H9 (cell line): ENCODE results near the gene ASIC1. TPM values are rescaled to one million over a fixed set of nuclear protein-coding genes. Genes with fewer than 3 reads are reported as not detected.

ENCODE experiments used
- DNase-seq: peaks from one replicate; pipeline ENCODE4 v3.0.0-alpha.2; 2017
- H2AFZ ChIP-seq: one replicate; pipeline ENCODE4 v1.6.1; 2013; ENCODE audit warnings: mild to moderate bottlenecking, low read length, control low read depth, moderate library complexity
- H2AK5ac ChIP-seq: 2 replicates; pipeline ENCODE4 v1.6.1; 2013; ENCODE audit warnings: low read length, control low read depth, mixed read lengths; ENCODE audit not compliant: insufficient read length
- H2BK120ac ChIP-seq: one replicate; pipeline ENCODE4 v1.6.1; 2013; ENCODE audit warnings: low read depth, mild to moderate bottlenecking, low read length, control low read depth, inconsistent platforms; ENCODE audit not compliant: poor library complexity, severe bottlenecking
- H2BK12ac ChIP-seq: 2 replicates; pipeline ENCODE4 v1.6.1; 2013; ENCODE audit warnings: low read length, control low read depth, mixed read lengths, low read depth; ENCODE audit not compliant: insufficient read length
- H2BK15ac ChIP-seq: 2 replicates; pipeline ENCODE4 v1.6.1; 2013; ENCODE audit warnings: low read depth, low read length, control low read depth
- H2BK20ac ChIP-seq: one replicate; pipeline ENCODE4 v1.6.1; 2013; ENCODE audit warnings: low read depth, mild to moderate bottlenecking, low read length, control low read depth, inconsistent platforms; ENCODE audit not compliant: poor library complexity, severe bottlenecking
- H2BK5ac ChIP-seq: 2 replicates; pipeline ENCODE4 v1.6.1; 2013; ENCODE audit warnings: low read length, control low read depth, mixed read lengths; ENCODE audit not compliant: insufficient read length
- H3K14ac ChIP-seq: 2 replicates; pipeline ENCODE4 v1.6.1; 2013; ENCODE audit warnings: low read length, control low read depth; ENCODE audit not compliant: insufficient read depth
- H3K18ac ChIP-seq: 2 replicates; pipeline ENCODE4 v1.6.1; 2013; ENCODE audit warnings: low read depth, mild to moderate bottlenecking, mixed read lengths, low read length, control low read depth; ENCODE audit not compliant: insufficient read length
- H3K23ac ChIP-seq: 2 replicates; pipeline ENCODE4 v1.6.1; 2013; ENCODE audit warnings: low read length, control low read depth, mixed read lengths, low read depth; ENCODE audit not compliant: insufficient read length
- H3K23me2 ChIP-seq: 2 replicates; pipeline ENCODE4 v1.6.1; 2013; ENCODE audit warnings: low read depth, mild to moderate bottlenecking, mixed read lengths, low read length, control low read depth; ENCODE audit not compliant: insufficient read length, poor library complexity, severe bottlenecking
- H3K27ac ChIP-seq: 2 replicates; pipeline ENCODE4 v1.5.1; 2013; ENCODE audit warnings: low read length, control low read depth, mixed read lengths, low read depth; ENCODE audit not compliant: insufficient read length
- H3K27me3 ChIP-seq: 2 replicates; pipeline ENCODE4 v1.6.1; 2013; ENCODE audit warnings: low read length, control low read depth, inconsistent platforms; ENCODE audit not compliant: insufficient read depth
- H3K4ac ChIP-seq: 2 replicates; pipeline ENCODE4 v1.6.1; 2013; ENCODE audit warnings: low read depth, mild to moderate bottlenecking, control low read depth, inconsistent platforms, low read length, moderate library complexity
- H3K4me1 ChIP-seq: 2 replicates; pipeline ENCODE4 v1.6.1; 2013; ENCODE audit warnings: low read length, control low read depth, inconsistent platforms; ENCODE audit not compliant: insufficient read depth
- H3K4me2 ChIP-seq: 2 replicates; pipeline ENCODE4 v1.6.1; 2013; ENCODE audit warnings: low read length, control low read depth, mixed read lengths; ENCODE audit not compliant: insufficient read length, insufficient read depth
- H3K56ac ChIP-seq: 2 replicates; pipeline ENCODE4 v1.6.1; 2013; ENCODE audit warnings: low read depth, mild to moderate bottlenecking, mixed read lengths, low read length, control low read depth; ENCODE audit not compliant: insufficient read length
- H3K79me1 ChIP-seq: 2 replicates; pipeline ENCODE4 v1.6.1; 2013; ENCODE audit warnings: low read depth, mild to moderate bottlenecking, moderate library complexity, low read length, control low read depth, inconsistent platforms; ENCODE audit not compliant: insufficient read depth, poor library complexity, severe bottlenecking
- H3K79me2 ChIP-seq: 2 replicates; pipeline ENCODE4 v1.6.1; 2013; ENCODE audit warnings: low read length, control low read depth, inconsistent platforms; ENCODE audit not compliant: insufficient read depth
- H3K9ac ChIP-seq: 2 replicates; pipeline ENCODE4 v1.6.1; 2013; ENCODE audit warnings: low read length, control low read depth, mixed read lengths; ENCODE audit not compliant: insufficient read length; ENCODE audit errors: extremely low read depth
- H3K9me3 ChIP-seq: one replicate; pipeline ENCODE4 v1.6.1; 2013; ENCODE audit warnings: low read depth, low read length, inconsistent platforms; ENCODE audit not compliant: control insufficient read depth
- H3T11ph ChIP-seq: one replicate; pipeline ENCODE4 v1.6.1; 2013; ENCODE audit warnings: mild to moderate bottlenecking, low read length, control low read depth, inconsistent platforms
- H4K20me1 ChIP-seq: one replicate; pipeline ENCODE4 v1.6.1; 2013; ENCODE audit not compliant: control insufficient read depth, insufficient read length, insufficient read depth
- H4K5ac ChIP-seq: 2 replicates; pipeline ENCODE4 v1.6.1; 2013; ENCODE audit warnings: low read depth, mild to moderate bottlenecking, mixed read lengths, low read length, control low read depth; ENCODE audit not compliant: insufficient read length
- H4K8ac ChIP-seq: replicated peaks from 2 replicates; pipeline ENCODE4 v1.6.1; 2013; ENCODE audit warnings: low read length, control low read depth, mixed read lengths, low read depth; ENCODE audit not compliant: insufficient read length
- H4K91ac ChIP-seq: 2 replicates; pipeline ENCODE4 v1.6.1; 2013; ENCODE audit warnings: low read depth, mild to moderate bottlenecking, moderate library complexity, mixed read lengths, low read length, control low read depth; ENCODE audit not compliant: insufficient read length
- H3K27ac Mint-ChIP-seq, 3 experiments: 2 replicates in 2 of 3; 3 replicates in 1 of 3; pipeline ENCODE4 v1.8.0; 2020 to 2021; ENCODE audit warnings: mixed read lengths in 3 of 3, mild to moderate bottlenecking in 1 of 3, moderate library complexity in 1 of 3
- H3K27me3 Mint-ChIP-seq: 2 replicates; pipeline ENCODE4 v1.8.0; 2021; ENCODE audit warnings: low read depth, mild to moderate bottlenecking, moderate library complexity, mixed read lengths
- H3K36me3 Mint-ChIP-seq, 3 experiments: 2 replicates in 2 of 3; 3 replicates in 1 of 3; pipeline ENCODE4 v1.8.0; 2020 to 2021; ENCODE audit warnings: low read depth in 3 of 3, mixed read lengths in 3 of 3; ENCODE audit not compliant: insufficient read depth in 1 of 3
- H3K4me1 Mint-ChIP-seq, 2 experiments: 2 replicates each; pipeline ENCODE4 v1.8.0; 2020; ENCODE audit warnings: mixed read lengths in 2 of 2
- H3K4me3 Mint-ChIP-seq, 2 experiments: 2 replicates in 1 of 2; 3 replicates in 1 of 2; pipeline ENCODE4 v1.8.0; 2020 to 2021; ENCODE audit warnings: mild to moderate bottlenecking in 2 of 2, mixed read lengths in 2 of 2, moderate library complexity in 1 of 2
- H3K9me3 Mint-ChIP-seq, 2 experiments: 2 replicates in 1 of 2; 3 replicates in 1 of 2; pipeline ENCODE4 v1.8.0; 2020; ENCODE audit warnings: mild to moderate bottlenecking in 2 of 2, mixed read lengths in 2 of 2, moderate library complexity in 1 of 2
- WGBS: extraction: QIAGEN DNeasy Blood & Tissue Kit; methylation state at CpG from one replicate; pipeline ENCODE4 v1.1.7; 2013; ENCODE audit warnings: missing lambda C conversion rate, low lambda C conversion rate, mixed read lengths; ENCODE audit not compliant: insufficient read length; ENCODE audit errors: extremely low coverage; 5-methylcytosine and 5-hydroxymethylcytosine counted together
- total RNA-seq: library from RNA; stranded (reverse); gene quantifications from 2 replicates; pipeline ENCODE4 v1.2.1, GENCODE V29; 2021
- TF ChIP-seq, protein P1 (sequence below): fragments of 200-600 bp; sonication (generic); conservative IDR thresholded peaks from 3 replicates; pipeline ENCODE4 v1.8.0; 2021; ENCODE audit warnings: antibody characterized with exemption, mild to moderate bottlenecking

ASIC1 gene
- total RNA-seq, 1 experiment from 2014 or later, result 3.9 TPM

DNA sequence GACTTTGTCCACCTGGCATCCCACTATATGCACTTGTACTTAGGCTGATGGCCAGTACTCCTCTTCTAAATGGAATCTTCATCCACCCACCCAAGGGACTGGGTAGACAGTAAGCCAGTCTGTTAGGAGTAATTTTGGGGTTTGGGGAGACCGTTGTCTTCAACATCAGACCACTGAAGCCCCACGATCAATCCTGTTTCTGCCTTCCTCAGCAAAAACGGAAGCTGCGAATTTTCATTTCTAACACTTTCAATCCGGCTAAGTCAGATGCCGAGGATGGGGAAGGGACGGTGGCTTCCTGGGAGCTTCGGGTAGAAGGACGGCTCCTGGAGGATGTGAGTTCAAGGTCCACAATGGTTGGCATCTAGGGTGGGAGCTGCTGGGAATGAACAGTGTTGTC lies 29.8 kb downstream of the ASIC1 start:
- Histone ChIP-seq H2BK20ac (no peak overlapping the region), H3K27me3 (no peaks in the 10 kb centered on the region), H3K23me2 (no peaks in the 10 kb centered on the region), H3K27ac (no peak overlapping the region), H3K14ac (no peak overlapping the region), H2AK5ac (no peak overlapping the region), H3K18ac (no peak overlapping the region), H3K23ac (no peak overlapping the region), H2BK5ac (no peak overlapping the region), H3K4ac (no peak overlapping the region), H2BK12ac (no peak overlapping the region), H3K79me1 (no peaks in the 10 kb centered on the region), H3K4me1 (no peaks in the 10 kb centered on the region), H3K9me3 (no peaks in the 10 kb centered on the region), H4K91ac (no peak overlapping the region), H2BK15ac (no peak overlapping the region), H2BK120ac (no peak overlapping the region), H3K9ac (no peak overlapping the region), H3T11ph (no peak overlapping the region), H3K56ac (no peak overlapping the region), H4K20me1 (no peaks in the 10 kb centered on the region), H4K8ac (no peak overlapping the region), H3K4me2 (no peak overlapping the region), H4K5ac (no peak overlapping the region), H2AFZ (no peak overlapping the region), H3K79me2 (no peaks in the 10 kb centered on the region)
- H3K27ac Mint-ChIP-seq, result no peak overlapping the region
- H3K4me1 Mint-ChIP-seq, result peaks cover 9 to 12% of the 10 kb centered on the region in 2 experiments
- H3K9me3 Mint-ChIP-seq, result no peaks in the 10 kb centered on the region
- H3K27me3 Mint-ChIP-seq, result peaks cover 3% of the 10 kb centered on the region; the same call in 1 of the 2 replicates
- H3K36me3 Mint-ChIP-seq, result peaks cover 50 to 62% (median 57%) of the 10 kb centered on the region in 3 experiments; a peak in 6 of 7 replicates
- WGBS, result no CpG with 5 or more reads among the region's 9 CpGs
- TF ChIP-seq, protein P1, sequence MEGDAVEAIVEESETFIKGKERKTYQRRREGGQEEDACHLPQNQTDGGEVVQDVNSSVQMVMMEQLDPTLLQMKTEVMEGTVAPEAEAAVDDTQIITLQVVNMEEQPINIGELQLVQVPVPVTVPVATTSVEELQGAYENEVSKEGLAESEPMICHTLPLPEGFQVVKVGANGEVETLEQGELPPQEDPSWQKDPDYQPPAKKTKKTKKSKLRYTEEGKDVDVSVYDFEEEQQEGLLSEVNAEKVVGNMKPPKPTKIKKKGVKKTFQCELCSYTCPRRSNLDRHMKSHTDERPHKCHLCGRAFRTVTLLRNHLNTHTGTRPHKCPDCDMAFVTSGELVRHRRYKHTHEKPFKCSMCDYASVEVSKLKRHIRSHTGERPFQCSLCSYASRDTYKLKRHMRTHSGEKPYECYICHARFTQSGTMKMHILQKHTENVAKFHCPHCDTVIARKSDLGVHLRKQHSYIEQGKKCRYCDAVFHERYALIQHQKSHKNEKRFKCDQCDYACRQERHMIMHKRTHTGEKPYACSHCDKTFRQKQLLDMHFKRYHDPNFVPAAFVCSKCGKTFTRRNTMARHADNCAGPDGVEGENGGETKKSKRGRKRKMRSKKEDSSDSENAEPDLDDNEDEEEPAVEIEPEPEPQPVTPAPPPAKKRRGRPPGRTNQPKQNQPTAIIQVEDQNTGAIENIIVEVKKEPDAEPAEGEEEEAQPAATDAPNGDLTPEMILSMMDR, result no peak
- no peak for DNase-seq
- peak overlapping the region; percentile 38 to 41; a peak in 3 of 5 replicates for H3K4me3 Mint-ChIP-seq
